Uterus (tissue), 2 donors: Measurements from ENCODE around the gene ICA1.

ENCODE experiments used
- CTCF ChIP-seq, 4 experiments: fragments of 200-600 bp in 2 of 4; fragments of 450-650 bp in 2 of 4; sonication (generic) in 2 of 4; IDR thresholded peaks; one replicate each; pipeline ENCODE4 v1.5.1; 2016 to 2019; ENCODE audit warnings: antibody characterized with exemption in 4 of 4, mild to moderate bottlenecking in 2 of 4, moderate library complexity in 1 of 4
- POLR2A ChIP-seq, 2 donors: fragments of 450-650 bp; IDR thresholded peaks; one replicate each; pipeline ENCODE4 v1.6.1; 2016; ENCODE audit warnings: antibody characterized with exemption in 2 of 2, mild to moderate bottlenecking in 1 of 2, moderate library complexity in 1 of 2

GRCh38 chr7:8157296-8157695, 104.7 kb downstream of the ICA1 start:
- TF ChIP-seq POLR2A (IDR thresholded peaks at IDR 0.05) (no peak), CTCF (IDR thresholded peaks at IDR 0.05) (no peak)
